ENCODE measurements around the gene CHST6.
"Not testable (repeated sequence)": the region's sequence is repeated elsewhere in the genome, so short reads cannot be mapped to it uniquely, and the experiment has no call there.

CHST6 gene

GRCh38 chr16:75502916-75503605 lies 7.8 kb upstream of the CHST6 start:
- no peak for DNase-seq

- not testable (repeated sequence) for DNase-seq
Measured at GRCh38 chr16:75501820-75502219, 6.6 kb upstream of the CHST6 start.

GRCh38 chr16:75501359-75501758 lies 6.1 kb upstream of the CHST6 start:
- DNase-seq, result no peak

GRCh38 chr16:75498605-75499322 lies 3.5 kb upstream of the CHST6 start:
- DNase-seq, result not testable (repeated sequence)

- no peak for DNase-seq
Measured at GRCh38 chr16:75497558-75497957, 2.3 kb upstream of the CHST6 start.

GRCh38 chr16:75494661-75495075 lies 573 bp downstream of the CHST6 start:
- DNase-seq, result no peak

- no peak for DNase-seq
Measured at GRCh38 chr16:75494184-75494583, 1.1 kb downstream of the CHST6 start.

GRCh38 chr16:75491876-75492275 lies 3.4 kb downstream of the CHST6 start:
- DNase-seq, result no peak

- DNase-seq, result no peak
Measured at GRCh38 chr16:75488322-75488721, 6.9 kb downstream of the CHST6 start.

- no peak for DNase-seq
Measured at GRCh38 chr16:75486676-75487313, 8.4 kb downstream of the CHST6 start.

GRCh38 chr16:75486014-75486675 lies 9.1 kb downstream of the CHST6 start:
- DNase-seq, result no peak

GRCh38 chr16:75485230-75486013 lies 9.8 kb downstream of the CHST6 start:
- no peak for DNase-seq

- no peak for DNase-seq
Measured at GRCh38 chr16:75483222-75483621, 12.0 kb downstream of the CHST6 start.

GRCh38 chr16:75482434-75483205 lies 12.6 kb downstream of the CHST6 start:
- no peak for DNase-seq

- no peak for DNase-seq
Measured at GRCh38 chr16:75481475-75481874, 13.8 kb downstream of the CHST6 start.

GRCh38 chr16:75479421-75479990 lies 15.7 kb downstream of the CHST6 start:
- DNase-seq, result no peak

GRCh38 chr16:75478480-75479345 lies 16.5 kb downstream of the CHST6 start:
- no peak for DNase-seq

GRCh38 chr16:75477680-75478473 lies 17.4 kb downstream of the CHST6 start:
- no peak for DNase-seq

GRCh38 chr16:75476817-75477216 lies 18.4 kb downstream of the CHST6 start:
- DNase-seq, result no peak

GRCh38 chr16:75475420-75475847 lies 19.8 kb downstream of the CHST6 start:
- no peak for DNase-seq
